Measurements from ENCODE around the gene ENPP5. TPM values are rescaled to one million over a fixed set of nuclear protein-coding genes. Genes with fewer than 3 reads are reported as not detected.

Gene ENPP5
- total and polyA plus RNA-seq, 10 of the 15 experiments (the other 5 are each of a cell fraction or from before 2014, with no cell fraction given), result 0.05 to 0.07 TPM; not detected in 8

- 9% methylated on average over 4 of the region's 4 CpGs for WGBS (ENCODE audit: insufficient coverage, insufficient replicate concordance, low lambda C conversion rate, missing lambda C conversion rate)
- no peak overlapping the region for H2AFZ ChIP-seq (ENCODE audit: control insufficient read depth, low read depth, low read length)
- RAD21 ChIA-PET (ENCODE audit: unreplicated experiment), result no interaction called here
- no peaks in the 10 kb centered on the region for H4K20me1 ChIP-seq (ENCODE audit: control insufficient read depth, insufficient read depth)
- BruUV-seq (replicated peaks), result no TSS peak
- SMC1A ChIA-PET (ENCODE audit: uncharacterized antibody, unreplicated experiment), result interaction anchor here (0.6 kb wide), 1 partner anchor 1107 kb away, joined by 3 read pairs; no protein-coding TSS in a partner anchor
- no peak for ATAC-seq
- H3K4me3 ChIP-seq, result no peak overlapping the region
- H3K36me3 ChIP-seq (ENCODE audit: control insufficient read depth in 2 of 2, insufficient read depth in 2 of 2, low read length in 1 of 2), result no peaks in the 10 kb centered on the region
- in situ Hi-C loops (cut with MboI) (no loop called here), intact Hi-C loops (cut with micrococcal nuclease; ENCODE audit: unreplicated experiment) (no loop called here)
- no peaks in the 10 kb centered on the region for H3K9me3 ChIP-seq (replicated peaks; ENCODE audit: control insufficient read depth, insufficient read depth, low read length)
- no peak overlapping the region for H3K4me2 ChIP-seq (ENCODE audit: control insufficient read depth, insufficient read depth)
- H3K79me2 ChIP-seq (ENCODE audit: control insufficient read depth, insufficient read depth, low read length), result no peaks in the 10 kb centered on the region
- POLR2A ChIA-PET, result no interaction called here
- FAIRE-seq, result no peak
- DNase-seq (ENCODE audit: low read depth, low spot score), result no peak
- no peak overlapping the region for H3K27ac ChIP-seq (ENCODE audit: control insufficient read depth, insufficient read depth)
- TF ChIP-seq E2F8 (IDR thresholded peaks at IDR 0.05; ENCODE audit: low read depth, partially characterized antibody) (no peak), ESRRA (IDR thresholded peaks at IDR 0.05; ENCODE audit: low read length) (no peak), GATAD2B (conservative IDR thresholded peaks at IDR 0.05; ENCODE audit: low read depth) (no peak), LARP7 (IDR thresholded peaks at IDR 0.05) (no peak)
- no peak overlapping the region for H3K9ac ChIP-seq (ENCODE audit: control insufficient read depth, insufficient read depth, low read length)
- H3K27me3 ChIP-seq (replicated peaks in 1 of 2; ENCODE audit: control insufficient read depth in 2 of 2, insufficient read depth in 2 of 2, low read length in 1 of 2), result peaks cover 0 to 2% of the 10 kb centered on the region in 2 experiments; a peak in 2 of 4 replicates
- no peaks in the 10 kb centered on the region for H3K4me1 ChIP-seq (ENCODE audit: control insufficient read depth, insufficient read depth, low read length)
- CTCF ChIA-PET, result no interaction called here
Observed at GRCh38 chr6:46190889-46191288, 20.1 kb upstream of the ENPP5 start.

- Histone ChIP-seq H3K4me3 (no peak overlapping the region), H3K9ac (ENCODE audit: control insufficient read depth, insufficient read depth, low read length) (no peak overlapping the region), H3K9me3 (replicated peaks; ENCODE audit: control insufficient read depth, insufficient read depth, low read length) (no peaks in the 10 kb centered on the region), H4K20me1 (ENCODE audit: control insufficient read depth, insufficient read depth) (no peaks in the 10 kb centered on the region), H3K36me3 (ENCODE audit: control insufficient read depth in 2 of 2, insufficient read depth in 2 of 2, low read length in 1 of 2) (no peaks in the 10 kb centered on the region), H3K4me2 (ENCODE audit: control insufficient read depth, insufficient read depth) (no peak overlapping the region), H2AFZ (ENCODE audit: control insufficient read depth, low read depth, low read length) (no peak overlapping the region), H3K27ac (ENCODE audit: control insufficient read depth, insufficient read depth) (no peak overlapping the region), H3K4me1 (ENCODE audit: control insufficient read depth, insufficient read depth, low read length) (no peaks in the 10 kb centered on the region), H3K79me2 (ENCODE audit: control insufficient read depth, insufficient read depth, low read length) (no peaks in the 10 kb centered on the region), H3K27me3 (replicated peaks in 1 of 2; ENCODE audit: control insufficient read depth in 2 of 2, insufficient read depth in 2 of 2, low read length in 1 of 2) (peaks cover 0 to 6% of the 10 kb centered on the region in 2 experiments; a peak in 2 of 4 replicates)
- CTCF ChIA-PET, result interaction anchor here (0.6 kb wide), 1 partner anchor 15 kb away, joined by 3 read pairs; no protein-coding TSS in a partner anchor
- no TSS peak for BruUV-seq (replicated peaks)
- in situ Hi-C loops (cut with MboI), result no loop called here
- no peak for FAIRE-seq
- RAD21 ChIA-PET (ENCODE audit: unreplicated experiment), result interaction anchor here (1.4 kb wide), 1 partner anchor 30 kb away, joined by 4 read pairs; no protein-coding TSS in a partner anchor
- ATAC-seq, result no peak
- no peak for DNase-seq (ENCODE audit: low read depth, low spot score)
- POLR2A ChIA-PET, result no interaction called here
- intact Hi-C loops (cut with micrococcal nuclease; ENCODE audit: unreplicated experiment), result no loop called here
- 51% methylated on average over 4 of the region's 4 CpGs for WGBS (ENCODE audit: insufficient coverage, insufficient replicate concordance, low lambda C conversion rate, missing lambda C conversion rate)
- SMC1A ChIA-PET (ENCODE audit: uncharacterized antibody, unreplicated experiment), result interaction anchor here (1.5 kb wide), 1 partner anchor 31 kb away, joined by 4 read pairs; no protein-coding TSS in a partner anchor
- no peak for TF ChIP-seq CEBPZ (IDR thresholded peaks at IDR 0.05; ENCODE audit: low read depth, low read length)
- TF ChIP-seq RCOR1 (conservative IDR thresholded peaks at IDR 0.05; ENCODE audit: low read depth, low read length), result no peak
- no peak for TF ChIP-seq GABPA (IDR thresholded peaks at IDR 0.05; ENCODE audit: low read depth)
- TF ChIP-seq SUPT20H (IDR thresholded peaks at IDR 0.05; ENCODE audit: borderline replicate concordance, control insufficient read depth, low read depth, low read length), result no peak
- TF ChIP-seq MLLT1 (IDR thresholded peaks at IDR 0.05), result no peak
- TF ChIP-seq MTA3 (IDR thresholded peaks at IDR 0.05; ENCODE audit: borderline replicate concordance, low read length), result no peak
Observed at GRCh38 chr6:46189726-46190125, 18.9 kb upstream of the ENPP5 start.
